Muscle layer of colon (tissue), 2 donors: ENCODE data around the gene PALLD.

Source experiments
- H3K27ac ChIP-seq: one replicate; pipeline ENCODE4 v1.7.0; 2013; ENCODE audit warnings: low read depth, mild to moderate bottlenecking, low read length, moderate library complexity
- H3K27me3 ChIP-seq, 2 donors: one replicate each; pipeline ENCODE4 v1.7.0; 2013; ENCODE audit warnings: low read length in 2 of 2, mild to moderate bottlenecking in 2 of 2; ENCODE audit not compliant: insufficient read depth in 2 of 2, control insufficient read depth in 1 of 2
- H3K36me3 ChIP-seq: one replicate; pipeline ENCODE4 v1.7.0; 2013; ENCODE audit warnings: mild to moderate bottlenecking, low read length; ENCODE audit not compliant: insufficient read depth
- H3K4me1 ChIP-seq: one replicate; pipeline ENCODE4 v1.7.0; 2013; ENCODE audit warnings: mild to moderate bottlenecking, low read length; ENCODE audit not compliant: insufficient read depth
- H3K4me3 ChIP-seq, 2 donors: one replicate each; pipeline ENCODE4 v1.7.0; 2013; ENCODE audit warnings: low read length in 2 of 2, low read depth in 1 of 2, mild to moderate bottlenecking in 1 of 2, moderate library complexity in 1 of 2
- H3K9ac ChIP-seq: one replicate; pipeline ENCODE4 v1.7.0; 2013; ENCODE audit warnings: low read length
- H3K9me3 ChIP-seq: one replicate; pipeline ENCODE4 v1.7.0; 2013; ENCODE audit warnings: mild to moderate bottlenecking, low read length
- donor health status: abdominal sarcoma.
- donor health status: Adenocarcinoma of cecum.

The PALLD gene

DNA sequence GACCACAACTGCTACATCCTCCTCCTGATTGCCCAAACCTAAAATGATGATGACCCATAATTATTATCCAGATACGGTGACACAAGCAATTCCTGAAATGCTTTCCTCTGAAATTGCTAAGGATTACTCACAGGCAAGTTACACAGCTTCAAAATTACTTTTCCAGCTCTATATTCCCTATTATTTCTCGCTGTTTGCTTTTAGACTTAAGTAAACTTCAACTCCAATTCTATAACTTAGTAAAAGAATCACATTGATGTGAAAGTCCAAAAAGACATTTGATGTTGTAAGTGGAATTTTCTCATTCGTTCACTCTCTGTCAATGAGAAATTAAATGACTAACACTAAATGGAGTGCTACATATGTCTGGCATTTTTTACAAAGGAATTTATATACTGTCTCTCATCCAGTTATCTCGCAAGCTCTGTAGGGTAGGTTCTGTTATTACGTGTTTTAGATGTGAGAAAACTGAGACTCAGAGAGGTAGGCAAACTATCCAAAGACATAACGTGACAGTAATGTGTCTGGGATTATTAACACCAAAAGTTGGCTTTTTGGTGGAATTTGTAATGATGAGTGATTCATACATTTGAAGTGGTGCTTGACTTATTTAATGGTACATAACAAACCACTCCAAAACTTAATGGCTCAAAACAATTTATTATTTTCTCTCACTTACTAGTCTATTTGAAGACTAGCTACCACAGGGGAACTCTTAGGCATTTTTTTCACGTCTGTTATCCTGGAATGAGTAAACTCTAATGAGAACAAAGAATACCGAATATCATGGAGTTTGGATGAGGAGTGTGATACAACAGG, 31.5 kb downstream of the PALLD start:
- Histone ChIP-seq H3K4me1 (no peaks in the 10 kb centered on the region), H3K27ac (no peak overlapping the region), H3K36me3 (no peaks in the 10 kb centered on the region)

DNA sequence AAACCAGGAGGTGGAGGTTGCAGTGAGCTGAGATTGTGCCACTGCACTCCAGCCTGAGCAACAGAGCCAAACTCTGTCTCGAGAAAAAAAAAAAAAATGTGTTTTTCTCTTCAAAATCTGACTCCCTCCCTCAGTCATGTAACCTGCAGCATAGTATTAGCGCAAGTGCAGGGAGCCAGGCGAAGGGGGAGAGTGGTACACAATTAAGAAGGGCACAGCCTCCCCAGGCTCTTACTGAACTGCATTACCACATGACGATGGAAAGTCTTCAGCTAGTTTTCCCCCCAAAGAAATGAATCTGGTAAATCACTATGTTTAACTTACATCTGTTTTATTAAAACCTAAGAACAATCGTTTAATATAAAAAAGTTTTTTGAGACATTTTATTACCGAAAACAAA, 32.4 kb downstream of the PALLD start:
- Histone ChIP-seq H3K9me3 (no peaks in the 10 kb centered on the region), H3K4me1 (no peaks in the 10 kb centered on the region), H3K4me3 (no peak overlapping the region), H3K27me3 (no peaks in the 10 kb centered on the region), H3K27ac (no peak overlapping the region), H3K9ac (no peak overlapping the region), H3K36me3 (no peaks in the 10 kb centered on the region)

More for the DNA sequence above, 31.5 kb downstream of the PALLD start:
- Histone ChIP-seq H3K9ac (no peak overlapping the region), H3K4me3 (no peak overlapping the region), H3K27me3 (no peaks in the 10 kb centered on the region), H3K9me3 (no peaks in the 10 kb centered on the region)

DNA sequence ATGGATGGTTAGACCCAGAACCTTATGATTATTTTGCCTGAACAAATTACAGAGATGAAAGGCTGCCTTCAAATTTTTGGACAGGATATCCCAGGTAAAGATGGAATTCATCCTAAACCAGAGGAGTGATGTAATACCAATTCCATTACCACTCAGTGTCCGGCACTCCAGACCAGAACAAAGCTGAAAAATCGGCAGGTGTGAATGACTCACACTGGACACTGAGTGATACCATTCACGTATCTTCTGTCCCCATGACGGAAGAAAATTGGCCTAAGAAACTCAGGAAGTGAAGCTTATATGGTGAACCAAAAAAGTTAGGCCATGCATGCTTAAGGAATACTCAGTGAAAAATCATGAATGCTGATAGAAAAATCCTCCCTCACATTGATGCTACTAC, 34.5 kb downstream of the PALLD start:
- H3K36me3 ChIP-seq = no peaks in the 10 kb centered on the region
- H3K4me3 ChIP-seq = no peak overlapping the region
- H3K27me3 ChIP-seq = no peaks in the 10 kb centered on the region
- no peaks in the 10 kb centered on the region for H3K4me1 ChIP-seq
- H3K9ac ChIP-seq = no peak overlapping the region
- no peaks in the 10 kb centered on the region for H3K9me3 ChIP-seq
- H3K27ac ChIP-seq = no peak overlapping the region

DNA sequence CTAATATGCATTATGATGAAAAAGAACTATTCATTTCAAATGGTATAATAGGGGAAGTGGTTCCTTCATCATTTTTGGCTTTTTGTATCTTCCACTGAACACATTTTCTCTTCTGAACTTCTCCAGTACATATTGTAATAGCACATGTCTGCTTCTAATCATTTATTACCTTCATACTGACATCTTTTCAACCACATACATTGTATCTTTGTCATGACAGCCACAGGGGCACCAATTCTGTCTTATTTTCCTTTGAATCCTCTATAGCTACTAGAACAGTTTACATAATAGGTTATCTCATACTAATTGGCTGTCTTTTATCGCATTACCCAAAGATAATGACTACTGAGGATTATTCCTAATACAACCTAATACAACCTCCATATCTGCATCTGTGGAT, 37.7 kb downstream of the PALLD start:
- Histone ChIP-seq H3K4me3 (no peak overlapping the region), H3K36me3 (no peaks in the 10 kb centered on the region)

GRCh38 chr4:168535689-168536088, 38.8 kb downstream of the PALLD start:
- no peaks in the 10 kb centered on the region for H3K27me3 ChIP-seq
- H3K4me3 ChIP-seq = no peak overlapping the region
- H3K4me1 ChIP-seq = no peaks in the 10 kb centered on the region
- no peak overlapping the region for H3K27ac ChIP-seq
- H3K36me3 ChIP-seq = no peaks in the 10 kb centered on the region
- H3K9me3 ChIP-seq = no peaks in the 10 kb centered on the region
- H3K9ac ChIP-seq = no peak overlapping the region

More for the DNA sequence above, 37.7 kb downstream of the PALLD start:
- Histone ChIP-seq H3K27ac (no peak overlapping the region), H3K9ac (no peak overlapping the region), H3K27me3 (no peaks in the 10 kb centered on the region), H3K9me3 (no peaks in the 10 kb centered on the region), H3K4me1 (no peaks in the 10 kb centered on the region)

GRCh38 chr4:168536448-168536847, 39.6 kb downstream of the PALLD start:
- Histone ChIP-seq H3K27me3 (no peaks in the 10 kb centered on the region), H3K4me3 (no peak overlapping the region), H3K9ac (no peak overlapping the region), H3K27ac (no peak overlapping the region), H3K4me1 (no peaks in the 10 kb centered on the region), H3K9me3 (no peaks in the 10 kb centered on the region), H3K36me3 (no peaks in the 10 kb centered on the region)

GRCh38 chr4:168537086-168537485, 40.2 kb downstream of the PALLD start:
- Histone ChIP-seq H3K4me3 (no peak overlapping the region), H3K27me3 (no peaks in the 10 kb centered on the region), H3K4me1 (no peaks in the 10 kb centered on the region), H3K9me3 (no peaks in the 10 kb centered on the region), H3K36me3 (no peaks in the 10 kb centered on the region), H3K9ac (no peak overlapping the region), H3K27ac (no peak overlapping the region)

DNA sequence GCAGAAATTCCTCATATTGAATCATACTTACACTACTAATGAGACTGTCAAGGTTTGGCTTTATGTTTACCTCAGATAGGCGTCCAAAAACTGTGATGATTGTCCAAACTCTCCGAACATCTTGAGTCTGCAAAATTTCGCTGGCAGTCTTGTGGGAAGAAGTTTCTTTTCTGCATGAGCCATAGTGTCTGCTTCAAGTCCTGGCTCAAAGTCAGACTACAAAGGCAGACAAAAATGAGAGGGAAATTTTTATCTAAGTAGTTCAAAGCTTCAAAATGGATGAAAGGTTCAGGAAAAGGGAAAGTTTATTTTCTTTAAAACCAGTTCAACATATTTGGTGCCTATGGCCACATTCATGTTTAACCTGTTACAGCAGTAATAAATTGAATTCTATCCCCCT, 40.7 kb downstream of the PALLD start:
- Histone ChIP-seq H3K27ac (no peak overlapping the region), H3K27me3 (no peaks in the 10 kb centered on the region), H3K9ac (no peak overlapping the region), H3K36me3 (no peaks in the 10 kb centered on the region), H3K4me1 (no peaks in the 10 kb centered on the region), H3K9me3 (no peaks in the 10 kb centered on the region), H3K4me3 (no peak overlapping the region)

DNA sequence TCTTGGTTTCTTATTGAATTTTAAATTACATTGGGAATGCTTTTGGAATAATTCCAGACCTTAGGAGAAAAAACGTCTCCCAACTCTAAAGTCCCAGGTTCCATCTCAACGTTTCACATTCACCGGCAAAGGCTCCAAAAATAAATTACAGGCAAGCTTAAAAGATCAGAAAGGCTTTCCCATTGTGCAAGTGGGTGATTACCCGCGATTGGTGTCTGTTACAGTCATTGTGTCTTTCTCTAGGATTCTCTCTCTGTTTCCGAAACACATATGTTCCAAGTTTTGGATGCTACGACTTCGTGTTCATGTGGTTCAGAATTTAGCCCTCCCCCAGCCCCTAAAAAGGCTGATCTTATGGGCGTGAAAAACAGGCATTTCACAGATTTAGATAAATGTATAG, 41.8 kb downstream of the PALLD start:
- Histone ChIP-seq H3K9ac (no peak overlapping the region), H3K27ac (no peak overlapping the region), H3K4me3 (no peak overlapping the region), H3K36me3 (no peaks in the 10 kb centered on the region), H3K4me1 (no peaks in the 10 kb centered on the region), H3K9me3 (no peaks in the 10 kb centered on the region), H3K27me3 (no peaks in the 10 kb centered on the region)

DNA sequence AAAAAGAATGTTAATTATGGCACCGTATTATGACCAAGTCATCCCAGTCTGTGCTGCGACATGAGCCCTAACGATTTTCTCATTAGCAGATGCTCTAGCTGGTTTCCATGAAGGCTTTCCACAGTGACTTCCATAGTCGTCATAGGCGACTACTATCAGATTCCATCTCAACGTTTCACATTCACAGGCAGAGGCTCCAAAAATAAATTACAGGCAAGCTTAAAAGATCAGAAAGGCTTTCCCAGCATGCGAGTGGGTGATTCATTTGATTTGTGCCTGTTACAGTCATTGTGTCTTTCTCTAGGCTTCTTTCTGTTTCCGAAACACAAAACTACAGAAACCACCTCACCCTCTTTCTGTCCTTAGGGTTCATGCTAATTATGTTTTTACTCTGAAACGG, 43.2 kb downstream of the PALLD start:
- H3K4me3 ChIP-seq = no peak overlapping the region
- H3K27me3 ChIP-seq = no peaks in the 10 kb centered on the region
- H3K27ac ChIP-seq = no peak overlapping the region
- H3K36me3 ChIP-seq = no peaks in the 10 kb centered on the region
- H3K9me3 ChIP-seq = no peaks in the 10 kb centered on the region
- H3K4me1 ChIP-seq = no peaks in the 10 kb centered on the region
- no peak overlapping the region for H3K9ac ChIP-seq

GRCh38 chr4:168540503-168541265, 43.8 kb downstream of the PALLD start:
- Histone ChIP-seq H3K36me3 (no peaks in the 10 kb centered on the region), H3K27me3 (no peaks in the 10 kb centered on the region), H3K9ac (no peak overlapping the region), H3K27ac (no peak overlapping the region), H3K9me3 (no peaks in the 10 kb centered on the region), H3K4me3 (no peak overlapping the region), H3K4me1 (no peaks in the 10 kb centered on the region)
